ENCODE results near the gene SRP9. TPM values are rescaled to one million over a fixed set of nuclear protein-coding genes. Genes with fewer than 3 reads are reported as not detected.

SRP9 gene
- polyA plus RNA-seq, 1 of the 3 experiments (the other 2 are of a cell fraction): 156 TPM

DNA sequence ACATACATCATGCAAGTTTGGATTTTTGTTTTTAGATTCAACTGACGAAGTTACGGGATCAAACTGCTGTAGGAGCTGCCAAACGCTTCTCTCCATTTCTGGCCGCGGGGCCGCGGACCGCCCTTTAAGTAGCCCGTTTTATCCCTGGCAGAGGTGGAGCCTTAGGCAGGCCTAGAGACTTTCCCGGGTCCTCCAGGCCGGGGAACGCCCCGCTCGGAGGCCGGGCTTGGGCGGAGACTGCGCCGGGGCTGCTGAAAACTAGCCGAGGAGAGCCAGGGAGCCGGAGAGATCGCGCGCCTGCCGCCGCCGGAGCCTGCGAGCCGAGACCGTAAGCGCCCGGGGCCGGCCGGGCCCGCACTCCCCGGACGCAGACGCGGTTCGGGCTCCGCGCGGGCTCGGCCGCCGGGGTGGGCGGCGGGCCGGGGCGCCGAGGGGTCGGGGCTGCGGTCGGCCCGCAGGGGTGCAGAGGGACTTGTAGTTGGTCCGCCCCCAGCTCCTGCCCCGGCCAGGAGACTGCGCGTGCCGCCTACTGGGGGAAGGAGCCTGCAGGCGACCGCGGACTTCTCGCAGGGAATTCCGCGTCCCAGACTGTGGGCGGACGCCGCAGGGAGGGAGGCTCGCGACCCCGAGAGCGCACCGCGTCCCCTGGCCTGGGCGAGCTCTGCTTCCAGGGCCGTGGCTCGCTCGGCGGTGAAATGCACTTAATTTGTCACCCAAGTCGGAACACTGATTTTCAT is 32.4 kb downstream of the SRP9 start, which contains the start of gene EPHX1:
EPHX1 (plus strand) TSS at position 283 of the 737 bp plus-strand sequence. CDS start 18,606 bp downstream, outside the sequence.
- peaks cover 5 to 23% of the 10 kb centered on the region in 2 experiments; a peak in 3 of 4 replicates for H3K4me1 ChIP-seq (ENCODE audit: control insufficient read depth in 1 of 2, insufficient read depth in 2 of 2, low read depth in 1 of 2, low read length in 1 of 2)
- WGBS (ENCODE audit: low lambda C conversion rate): under 1% methylated on average over 37 of the region's 80 CpGs
- peak within 1 kb of the TSS; percentile 73 for H3K9ac ChIP-seq
- no peaks in the 10 kb centered on the region for H3K9me3 ChIP-seq
- peaks cover 4% of the 10 kb centered on the region; the same call in 1 of the 2 replicates for H3K79me2 ChIP-seq (ENCODE audit: insufficient read depth)
- H3K27me3 ChIP-seq (ENCODE audit: insufficient read depth): no peaks in the 10 kb centered on the region
- peak; percentile 95 for DNase-seq
- H3K4me2 ChIP-seq: peak within 1 kb of the TSS; percentile 86
- H3K9me2 ChIP-seq: no peaks in the 10 kb centered on the region
- H3K36me3 ChIP-seq (replicated peaks in 1 of 2; ENCODE audit: control insufficient read depth in 1 of 2, insufficient read depth in 2 of 2, low read length in 1 of 2): no peaks in the 10 kb centered on the region
- peaks cover 9% of the 10 kb centered on the region for H3F3A ChIP-seq (replicated peaks; ENCODE audit: insufficient read depth)
- H4K20me1 ChIP-seq (ENCODE audit: insufficient read depth): no peaks in the 10 kb centered on the region
- POLR2A ChIA-PET: interaction anchor here (1.5 to 1.6 kb wide), 2 partner anchors 10 to 32 kb away, joined by 3 to 5 read pairs; partner anchors contain the start of gene SRP9
- peak within 1 kb of the TSS; percentile 89 for H2AFZ ChIP-seq (ENCODE audit: low read depth)
- peak within 1 kb of the TSS; percentile 68 to 97 for H3K4me3 ChIP-seq (ENCODE audit: low read depth in 2 of 2, low read length in 1 of 2)
- CTCF ChIA-PET: interaction anchor here (0.7 to 5.2 kb wide), 12 partner anchors 29 to 338 kb away, joined by 3 to 20 read pairs (median 3); partner anchors contain the start of gene SRP9
- peak within 1 kb of the TSS; percentile 46 to 79 for H3K27ac ChIP-seq (ENCODE audit: low read depth in 2 of 2, low read length in 1 of 2)
- no peak for TF ChIP-seq FOSL2 (IDR thresholded peaks at IDR 0.05; ENCODE audit: borderline replicate concordance, low read depth)
- no peak for TF ChIP-seq GABPA (IDR thresholded peaks at IDR 0.05; ENCODE audit: low read depth)
- no peak for TF ChIP-seq FOXJ3 (CRISPR knock-in tag; IDR thresholded peaks at IDR 0.05)
- TF ChIP-seq RXRA (IDR thresholded peaks at IDR 0.05; ENCODE audit: borderline replicate concordance, low read depth): no peak
- TF ChIP-seq IRF3 (IDR thresholded peaks at IDR 0.05; ENCODE audit: low read depth, low read length): no peak
- TF ChIP-seq YY1 (IDR thresholded peaks at IDR 0.05; ENCODE audit: low read depth): no peak
- TF ChIP-seq, protein P1, sequence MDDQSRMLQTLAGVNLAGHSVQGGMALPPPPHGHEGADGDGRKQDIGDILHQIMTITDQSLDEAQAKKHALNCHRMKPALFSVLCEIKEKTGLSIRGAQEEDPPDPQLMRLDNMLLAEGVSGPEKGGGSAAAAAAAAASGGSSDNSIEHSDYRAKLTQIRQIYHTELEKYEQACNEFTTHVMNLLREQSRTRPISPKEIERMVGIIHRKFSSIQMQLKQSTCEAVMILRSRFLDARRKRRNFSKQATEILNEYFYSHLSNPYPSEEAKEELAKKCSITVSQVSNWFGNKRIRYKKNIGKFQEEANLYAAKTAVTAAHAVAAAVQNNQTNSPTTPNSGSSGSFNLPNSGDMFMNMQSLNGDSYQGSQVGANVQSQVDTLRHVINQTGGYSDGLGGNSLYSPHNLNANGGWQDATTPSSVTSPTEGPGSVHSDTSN (IDR thresholded peaks at IDR 0.05): no peak
- no peak for TF ChIP-seq USF2 (IDR thresholded peaks at IDR 0.05; ENCODE audit: borderline replicate concordance, low read depth, low read length)
- TF ChIP-seq, protein P2, sequence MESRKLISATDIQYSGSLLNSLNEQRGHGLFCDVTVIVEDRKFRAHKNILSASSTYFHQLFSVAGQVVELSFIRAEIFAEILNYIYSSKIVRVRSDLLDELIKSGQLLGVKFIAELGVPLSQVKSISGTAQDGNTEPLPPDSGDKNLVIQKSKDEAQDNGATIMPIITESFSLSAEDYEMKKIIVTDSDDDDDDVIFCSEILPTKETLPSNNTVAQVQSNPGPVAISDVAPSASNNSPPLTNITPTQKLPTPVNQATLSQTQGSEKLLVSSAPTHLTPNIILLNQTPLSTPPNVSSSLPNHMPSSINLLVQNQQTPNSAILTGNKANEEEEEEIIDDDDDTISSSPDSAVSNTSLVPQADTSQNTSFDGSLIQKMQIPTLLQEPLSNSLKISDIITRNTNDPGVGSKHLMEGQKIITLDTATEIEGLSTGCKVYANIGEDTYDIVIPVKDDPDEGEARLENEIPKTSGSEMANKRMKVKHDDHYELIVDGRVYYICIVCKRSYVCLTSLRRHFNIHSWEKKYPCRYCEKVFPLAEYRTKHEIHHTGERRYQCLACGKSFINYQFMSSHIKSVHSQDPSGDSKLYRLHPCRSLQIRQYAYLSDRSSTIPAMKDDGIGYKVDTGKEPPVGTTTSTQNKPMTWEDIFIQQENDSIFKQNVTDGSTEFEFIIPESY (IDR thresholded peaks at IDR 0.05; ENCODE audit: borderline replicate concordance, low read depth): no peak
- TF ChIP-seq TCF12 (IDR thresholded peaks at IDR 0.05): no peak
- TF ChIP-seq POLR2AphosphoS5 (IDR thresholded peaks at IDR 0.05; ENCODE audit: low read depth, low read length): peak; percentile 78
- TF ChIP-seq MAX (IDR thresholded peaks at IDR 0.05; ENCODE audit: low read depth): no peak
- TF ChIP-seq EP300 (IDR thresholded peaks at IDR 0.05; ENCODE audit: borderline replicate concordance in 1 of 2, low read depth in 1 of 2, low read length in 1 of 2): no peak
- no peak for TF ChIP-seq GATA2 (CRISPR knock-in tag; IDR thresholded peaks at IDR 0.05)
- peak; percentile 66 for TF ChIP-seq NRF1 (IDR thresholded peaks at IDR 0.05; ENCODE audit: low read depth, low read length)
- no peak for TF ChIP-seq EZH2phosphoT487 (IDR thresholded peaks at IDR 0.05; ENCODE audit: borderline replicate concordance, low read depth)
- peak; percentile 77; the same call in 1 of the 2 replicates for TF ChIP-seq TAF1 (IDR thresholded peaks at IDR 0.05; ENCODE audit: borderline replicate concordance, low read depth, low read length)
- peak; percentile 62; the same call in 1 of the 2 replicates for TF ChIP-seq MXI1 (IDR thresholded peaks at IDR 0.05; ENCODE audit: low read depth, low read length)
- TF ChIP-seq SIN3A (IDR thresholded peaks at IDR 0.05; ENCODE audit: borderline replicate concordance, low read depth, low read length): peak; percentile 60; the same call in 1 of the 2 replicates
- TF ChIP-seq FOXM1 (IDR thresholded peaks at IDR 0.05; ENCODE audit: low read depth): no peak
- TF ChIP-seq TEAD4 (IDR thresholded peaks at IDR 0.05; ENCODE audit: borderline replicate concordance, insufficient read depth): no peak
- no peak for TF ChIP-seq RFX5 (IDR thresholded peaks at IDR 0.05; ENCODE audit: low read length)
- TF ChIP-seq RCOR1 (IDR thresholded peaks at IDR 0.05; ENCODE audit: low read length): no peak
- TF ChIP-seq RAD21 (IDR thresholded peaks at IDR 0.05; ENCODE audit: low read length): peak; percentile 2; the same call in 1 of the 2 replicates
- TF ChIP-seq, protein P3, sequence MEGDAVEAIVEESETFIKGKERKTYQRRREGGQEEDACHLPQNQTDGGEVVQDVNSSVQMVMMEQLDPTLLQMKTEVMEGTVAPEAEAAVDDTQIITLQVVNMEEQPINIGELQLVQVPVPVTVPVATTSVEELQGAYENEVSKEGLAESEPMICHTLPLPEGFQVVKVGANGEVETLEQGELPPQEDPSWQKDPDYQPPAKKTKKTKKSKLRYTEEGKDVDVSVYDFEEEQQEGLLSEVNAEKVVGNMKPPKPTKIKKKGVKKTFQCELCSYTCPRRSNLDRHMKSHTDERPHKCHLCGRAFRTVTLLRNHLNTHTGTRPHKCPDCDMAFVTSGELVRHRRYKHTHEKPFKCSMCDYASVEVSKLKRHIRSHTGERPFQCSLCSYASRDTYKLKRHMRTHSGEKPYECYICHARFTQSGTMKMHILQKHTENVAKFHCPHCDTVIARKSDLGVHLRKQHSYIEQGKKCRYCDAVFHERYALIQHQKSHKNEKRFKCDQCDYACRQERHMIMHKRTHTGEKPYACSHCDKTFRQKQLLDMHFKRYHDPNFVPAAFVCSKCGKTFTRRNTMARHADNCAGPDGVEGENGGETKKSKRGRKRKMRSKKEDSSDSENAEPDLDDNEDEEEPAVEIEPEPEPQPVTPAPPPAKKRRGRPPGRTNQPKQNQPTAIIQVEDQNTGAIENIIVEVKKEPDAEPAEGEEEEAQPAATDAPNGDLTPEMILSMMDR (IDR thresholded peaks at IDR 0.05): peak; percentile 41; the same call in 1 of the 2 replicates

All from SK-N-SH (cell line).